Lower leg skin (tissue), 3 donors: ENCODE results near the gene SLC25A30.

Experiments
- CTCF ChIP-seq, 3 donors: fragments of 450-650 bp; IDR thresholded peaks; one replicate each; pipeline ENCODE4 v1.5.1; 2016; ENCODE audit warnings: antibody characterized with exemption in 3 of 3, mild to moderate bottlenecking in 3 of 3, moderate library complexity in 2 of 3
- POLR2A ChIP-seq, 2 donors: fragments of 450-650 bp; IDR thresholded peaks; one replicate each; pipeline ENCODE4 v1.6.1; 2016 to 2017; ENCODE audit warnings: antibody characterized with exemption in 2 of 2, mild to moderate bottlenecking in 1 of 2, moderate library complexity in 1 of 2

- no peak for TF ChIP-seq CTCF (IDR thresholded peaks at IDR 0.05)
- no peak for TF ChIP-seq POLR2A (IDR thresholded peaks at IDR 0.05)
Measured at GRCh38 chr13:45445053-45445452, 26.9 kb upstream of the SLC25A30 start.
